ENCODE data around the gene TMEM117.

The TMEM117 gene

GRCh38 chr12:43882578-43883178 lies 46.8 kb downstream of the TMEM117 start:
- DNase-seq (ENCODE audit: insufficient read length, low spot score) (peak; percentile 14), FAIRE-seq (peak; percentile 92)

- FAIRE-seq = no peak
- no peak for DNase-seq (ENCODE audit: insufficient read length, low spot score)
Measured at GRCh38 chr12:43883311-43883710, 47.4 kb downstream of the TMEM117 start.

- FAIRE-seq (no peak), DNase-seq (ENCODE audit: insufficient read length, low spot score) (no peak)
Measured at GRCh38 chr12:43883748-43884147, 47.9 kb downstream of the TMEM117 start.

GRCh38 chr12:43884683-43885410 lies 49.0 kb downstream of the TMEM117 start:
- DNase-seq (ENCODE audit: insufficient read length, low spot score) (no peak), FAIRE-seq (no peak)

GRCh38 chr12:43887397-43887796 lies 51.5 kb downstream of the TMEM117 start:
- FAIRE-seq = no peak
- no peak for DNase-seq (ENCODE audit: insufficient read length, low spot score)

GRCh38 chr12:43891856-43892574 lies 56.1 kb downstream of the TMEM117 start:
- DNase-seq (ENCODE audit: insufficient read length, low spot score) = no peak
- no peak for FAIRE-seq

GRCh38 chr12:43893670-43894069 lies 57.8 kb downstream of the TMEM117 start:
- DNase-seq (ENCODE audit: insufficient read length, low spot score) (no peak), FAIRE-seq (no peak)

GRCh38 chr12:43895580-43896206 lies 59.8 kb downstream of the TMEM117 start:
- FAIRE-seq (no peak), DNase-seq (ENCODE audit: insufficient read length, low spot score) (no peak)

- DNase-seq (ENCODE audit: insufficient read length, low spot score) = no peak
- FAIRE-seq = no peak
Measured at GRCh38 chr12:43896496-43896895, 60.6 kb downstream of the TMEM117 start.

GRCh38 chr12:43898474-43898873 lies 62.6 kb downstream of the TMEM117 start:
- no peak for DNase-seq (ENCODE audit: insufficient read length, low spot score)
- no peak for FAIRE-seq

GRCh38 chr12:43899574-43899973 lies 63.7 kb downstream of the TMEM117 start:
- DNase-seq (ENCODE audit: insufficient read length, low spot score) (no peak), FAIRE-seq (no peak)

GRCh38 chr12:43903686-43904085 lies 67.8 kb downstream of the TMEM117 start:
- DNase-seq (ENCODE audit: insufficient read length, low spot score) = no peak
- no peak for FAIRE-seq

- FAIRE-seq = no peak
Measured at GRCh38 chr12:43912859-43913258, 77.0 kb downstream of the TMEM117 start.

GRCh38 chr12:43914391-43914790 lies 78.5 kb downstream of the TMEM117 start:
- no peak for DNase-seq (ENCODE audit: insufficient read length, low spot score)
- no peak for FAIRE-seq

More at GRCh38 chr12:43912859-43913258, 77.0 kb downstream of the TMEM117 start:
- DNase-seq (ENCODE audit: insufficient read length, low spot score) = no peak

GRCh38 chr12:43914923-43915468 lies 79.1 kb downstream of the TMEM117 start:
- FAIRE-seq (no peak), DNase-seq (ENCODE audit: insufficient read length, low spot score) (no peak)

GRCh38 chr12:43917896-43918295 lies 82.0 kb downstream of the TMEM117 start:
- DNase-seq (ENCODE audit: insufficient read length, low spot score) (no peak), FAIRE-seq (no peak)

- DNase-seq (ENCODE audit: insufficient read length, low spot score) (no peak), FAIRE-seq (no peak)
Measured at GRCh38 chr12:43921666-43922337, 85.9 kb downstream of the TMEM117 start.

- no peak for DNase-seq (ENCODE audit: insufficient read length, low spot score)
- FAIRE-seq = no peak
Measured at GRCh38 chr12:43930032-43930431, 94.2 kb downstream of the TMEM117 start.

- no peak for FAIRE-seq
Measured at GRCh38 chr12:43931187-43931586, 95.3 kb downstream of the TMEM117 start.

GRCh38 chr12:43935581-43935980 lies 99.7 kb downstream of the TMEM117 start:
- FAIRE-seq (no peak), DNase-seq (ENCODE audit: insufficient read length, low spot score) (no peak)

More at GRCh38 chr12:43931187-43931586, 95.3 kb downstream of the TMEM117 start:
- no peak for DNase-seq (ENCODE audit: insufficient read length, low spot score)
